Middle frontal gyrus (tissue), 1 donor: ENCODE measurements around the gene RINL.

Experiments
- DNase-seq: peaks from one replicate; pipeline ENCODE4 v3.0.0-alpha.2; 2015; ENCODE audit warnings: low spot score; ENCODE audit errors: extremely low spot score

Gene RINL, protein sequence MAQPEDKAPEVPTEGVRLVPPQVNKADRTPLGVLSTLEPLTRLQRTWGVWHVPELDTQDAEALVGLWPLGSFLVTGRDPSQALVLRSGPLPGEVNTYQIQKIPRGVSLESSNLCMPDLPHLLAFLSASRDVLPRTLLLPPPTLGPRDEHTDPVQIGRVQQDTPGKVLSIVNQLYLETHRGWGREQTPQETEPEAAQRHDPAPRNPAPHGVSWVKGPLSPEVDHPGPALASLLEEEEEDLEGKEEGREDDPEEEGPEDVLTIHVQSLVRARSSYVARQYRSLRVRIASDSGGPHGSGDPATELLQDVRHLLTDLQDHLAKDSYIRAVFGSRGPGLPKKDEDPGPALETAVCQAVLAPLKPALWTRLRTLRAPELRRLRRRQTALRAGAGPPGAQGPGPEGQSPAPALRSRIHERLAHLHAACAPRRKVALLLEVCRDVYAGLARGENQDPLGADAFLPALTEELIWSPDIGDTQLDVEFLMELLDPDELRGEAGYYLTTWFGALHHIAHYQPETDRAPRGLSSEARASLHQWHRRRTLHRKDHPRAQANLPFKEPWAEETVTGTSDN

GRCh38 chr19:38877781-38878574 lies at the start of gene RINL:
TSS of gene RINL (minus strand) at chr19:38878275. CDS start at chr19:38876742, 1,533 bp downstream.
- DNase-seq, result no peak

DNA sequence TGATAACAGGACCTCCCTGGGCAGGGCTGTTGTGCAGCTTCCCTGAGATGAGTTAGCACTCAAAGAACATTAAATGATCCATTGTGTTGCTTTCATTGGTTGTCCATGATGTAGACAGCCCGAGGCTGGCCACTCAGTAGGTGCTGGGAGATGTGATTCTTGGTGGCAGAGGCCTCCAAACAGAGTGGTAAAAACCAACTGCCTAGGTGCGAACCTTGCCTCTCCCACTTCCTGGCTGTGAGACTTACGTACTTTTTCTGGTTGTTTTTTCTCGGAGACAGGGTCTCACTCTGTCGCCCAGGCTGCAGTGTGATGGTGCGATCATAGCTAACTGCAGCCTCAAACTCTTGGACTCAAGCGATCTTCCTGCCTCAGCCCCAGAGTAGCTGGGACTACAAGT lies 46.3 kb upstream of the RINL start:
- DNase-seq, result no peak

DNA sequence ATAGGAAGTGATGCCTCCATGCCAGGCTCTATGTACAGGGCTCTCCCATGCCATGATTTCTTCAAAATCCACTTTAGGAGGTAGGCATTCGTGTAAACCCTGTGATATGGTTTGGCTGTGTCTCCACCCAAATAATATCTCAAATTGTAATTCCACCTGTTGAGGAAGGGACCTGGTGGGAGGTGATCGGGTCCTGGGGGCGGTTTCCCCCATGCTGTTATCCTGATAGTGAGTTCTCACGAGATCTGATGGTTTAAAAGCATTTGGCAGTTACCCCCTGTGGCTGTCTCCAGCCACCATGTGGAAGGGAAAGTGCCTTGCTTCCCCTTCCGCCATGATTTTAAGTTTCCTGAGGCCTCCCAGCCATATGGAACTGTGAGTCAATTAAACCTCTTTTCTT lies 44.4 kb upstream of the RINL start:
- DNase-seq, result no peak

DNA sequence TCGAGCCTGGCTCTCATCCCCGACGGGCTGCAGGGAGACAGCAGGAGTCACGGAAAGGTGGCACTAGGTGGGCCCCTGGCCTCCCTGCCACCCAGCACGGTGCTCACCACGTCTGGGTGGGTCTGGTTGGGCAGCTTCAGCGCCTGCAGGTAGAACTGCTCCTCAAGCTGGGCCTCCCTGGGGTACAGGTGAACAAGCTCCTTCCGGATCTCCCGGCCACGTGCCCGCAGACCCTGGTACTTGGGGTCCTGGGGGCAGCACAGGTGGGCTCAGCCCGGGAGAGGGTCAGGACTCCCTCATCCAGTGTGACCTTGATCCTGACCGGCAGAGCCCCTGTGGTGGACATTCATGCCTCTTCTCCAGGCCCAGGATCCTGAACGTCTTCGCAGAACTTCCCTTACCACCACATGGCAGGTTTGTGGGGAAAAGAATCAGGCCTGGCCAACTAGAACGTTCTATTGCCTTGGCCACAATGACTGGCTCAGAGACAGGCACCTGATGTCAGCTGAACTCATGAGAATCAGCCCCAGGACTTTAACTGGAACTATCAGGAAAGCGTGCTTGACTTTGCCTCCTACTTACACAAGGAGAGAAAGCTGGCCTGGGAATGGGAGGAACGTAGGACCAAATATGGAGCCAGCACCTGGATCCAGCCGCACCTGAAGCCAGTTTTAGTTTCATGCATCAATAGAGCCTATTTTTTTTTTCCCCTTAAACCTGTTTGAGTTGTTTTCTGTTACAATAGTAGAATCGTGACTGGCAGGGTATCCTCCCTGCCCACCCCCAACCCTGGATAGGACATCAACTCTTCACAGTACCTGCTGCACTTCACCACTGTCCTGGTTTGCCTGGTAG lies 43.6 kb upstream of the RINL start:
- no peak for DNase-seq

DNA sequence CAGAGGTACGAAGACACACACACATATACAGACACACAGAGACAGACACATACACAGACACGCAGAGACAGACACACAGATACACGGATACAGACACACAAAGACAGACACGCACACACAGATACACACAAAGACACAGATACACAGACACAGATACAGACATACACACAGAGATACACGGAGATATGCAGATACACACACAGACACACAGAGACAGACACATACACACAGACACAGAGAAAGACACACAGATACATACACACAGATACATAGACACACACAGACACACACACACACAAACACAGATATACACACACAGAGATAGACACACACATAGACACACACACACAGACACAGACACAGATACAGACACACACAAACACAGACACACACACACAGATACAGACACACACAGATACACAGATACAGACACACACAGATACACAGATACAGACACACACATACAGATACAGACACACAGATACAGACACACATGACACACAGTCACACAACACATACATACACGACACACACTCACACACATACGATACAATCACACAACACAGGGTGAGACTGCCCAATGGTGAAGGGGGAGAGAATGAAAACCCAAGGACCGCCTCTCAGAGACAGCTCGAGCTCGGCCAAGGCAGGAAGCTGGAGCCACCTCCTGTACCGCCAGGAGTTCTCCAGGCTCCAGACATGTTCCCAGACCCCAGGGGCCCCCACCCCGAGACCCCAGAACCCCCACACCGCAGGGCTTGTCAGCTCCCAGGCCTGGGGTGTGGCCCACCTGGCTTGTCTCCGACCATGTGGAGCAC lies 42.7 kb upstream of the RINL start:
- DNase-seq, result no peak

DNA sequence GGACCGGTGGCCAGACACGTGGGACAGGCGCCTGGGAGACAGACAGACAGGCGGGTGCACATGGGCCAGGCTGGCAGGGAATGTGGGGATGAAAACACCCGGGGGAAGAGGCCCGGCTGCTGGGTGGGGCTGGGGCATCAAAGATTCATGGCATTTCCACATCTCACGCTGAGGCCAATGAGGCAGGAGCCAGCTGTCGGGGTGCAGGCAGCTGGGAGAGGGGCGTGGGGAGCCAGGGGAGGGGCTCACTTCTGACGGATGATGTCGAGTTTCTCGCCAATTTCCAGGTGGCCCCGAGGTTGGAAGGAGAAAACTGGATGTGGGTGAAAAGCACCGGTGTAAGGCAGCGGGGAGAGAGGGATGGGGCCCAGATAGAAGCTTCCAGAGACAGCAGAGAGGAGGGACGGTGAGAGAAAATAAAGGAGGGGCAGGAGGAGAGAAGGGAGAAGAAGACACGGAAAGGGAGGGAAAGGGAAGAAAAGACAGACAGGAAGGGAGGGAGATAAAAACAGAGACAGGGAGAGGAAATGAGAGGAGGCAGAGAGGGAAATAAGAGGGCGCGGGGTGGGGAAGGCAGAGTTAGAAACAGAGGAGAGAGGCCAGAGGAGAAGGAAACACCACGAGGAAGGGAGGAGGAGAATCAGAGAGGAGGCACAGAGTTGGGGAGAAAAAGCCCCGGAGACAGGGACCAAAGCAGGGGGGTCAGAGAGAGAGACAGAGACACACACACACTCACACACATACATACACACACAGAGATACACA lies 41.9 kb upstream of the RINL start:
- no peak for DNase-seq

DNA sequence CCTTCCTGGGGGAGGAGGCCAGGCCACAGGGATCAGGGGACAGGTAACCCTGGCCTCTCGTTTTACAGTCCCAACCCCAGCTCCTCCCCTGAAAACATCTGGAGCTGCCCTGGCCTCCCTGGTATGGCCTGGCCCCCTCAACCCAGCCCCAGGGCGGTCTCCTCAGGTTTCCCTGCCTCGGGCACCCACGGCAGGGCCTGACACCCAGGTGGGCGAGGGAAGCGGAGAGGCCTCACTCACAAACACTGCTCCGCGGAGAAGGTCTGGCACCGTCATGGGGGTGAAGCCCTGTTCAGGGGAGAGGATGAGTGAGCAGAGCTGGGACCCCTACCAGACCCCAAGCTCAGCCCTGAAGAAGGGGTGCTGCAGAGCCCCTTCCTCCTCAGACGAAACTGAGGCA lies 40.5 kb upstream of the RINL start:
- no peak for DNase-seq

DNA sequence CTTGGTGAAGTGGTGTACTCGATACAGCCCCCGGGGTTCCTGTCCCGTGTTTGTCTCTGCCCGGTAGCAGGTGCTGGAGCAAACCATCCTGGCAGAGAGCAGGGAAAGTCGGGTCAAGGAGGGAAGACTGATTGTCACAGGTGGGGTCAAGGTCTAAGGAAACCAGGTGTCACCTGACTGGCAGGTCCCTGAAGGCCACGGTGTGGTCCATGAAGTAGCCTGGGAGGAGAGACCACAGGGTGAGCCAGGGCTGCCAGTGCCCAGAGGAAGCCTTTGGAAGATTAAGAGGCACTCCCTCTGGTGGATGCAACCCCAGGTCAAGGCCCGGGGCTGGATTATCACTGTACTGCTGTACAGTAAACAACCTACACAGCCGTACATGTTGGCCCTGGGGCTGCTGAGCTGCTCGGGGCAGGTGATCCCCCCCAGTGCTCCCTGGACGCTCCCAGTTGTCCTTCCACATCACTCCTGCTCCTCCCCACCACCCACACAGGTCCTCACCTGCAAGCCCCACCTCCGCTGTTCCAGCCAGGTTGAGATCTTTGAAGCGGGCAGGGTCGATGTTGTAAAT lies 39.9 kb upstream of the RINL start:
- no peak for DNase-seq

- DNase-seq, result no peak
Measured at GRCh38 chr19:38917516-38917915, 39.4 kb upstream of the RINL start.

DNA sequence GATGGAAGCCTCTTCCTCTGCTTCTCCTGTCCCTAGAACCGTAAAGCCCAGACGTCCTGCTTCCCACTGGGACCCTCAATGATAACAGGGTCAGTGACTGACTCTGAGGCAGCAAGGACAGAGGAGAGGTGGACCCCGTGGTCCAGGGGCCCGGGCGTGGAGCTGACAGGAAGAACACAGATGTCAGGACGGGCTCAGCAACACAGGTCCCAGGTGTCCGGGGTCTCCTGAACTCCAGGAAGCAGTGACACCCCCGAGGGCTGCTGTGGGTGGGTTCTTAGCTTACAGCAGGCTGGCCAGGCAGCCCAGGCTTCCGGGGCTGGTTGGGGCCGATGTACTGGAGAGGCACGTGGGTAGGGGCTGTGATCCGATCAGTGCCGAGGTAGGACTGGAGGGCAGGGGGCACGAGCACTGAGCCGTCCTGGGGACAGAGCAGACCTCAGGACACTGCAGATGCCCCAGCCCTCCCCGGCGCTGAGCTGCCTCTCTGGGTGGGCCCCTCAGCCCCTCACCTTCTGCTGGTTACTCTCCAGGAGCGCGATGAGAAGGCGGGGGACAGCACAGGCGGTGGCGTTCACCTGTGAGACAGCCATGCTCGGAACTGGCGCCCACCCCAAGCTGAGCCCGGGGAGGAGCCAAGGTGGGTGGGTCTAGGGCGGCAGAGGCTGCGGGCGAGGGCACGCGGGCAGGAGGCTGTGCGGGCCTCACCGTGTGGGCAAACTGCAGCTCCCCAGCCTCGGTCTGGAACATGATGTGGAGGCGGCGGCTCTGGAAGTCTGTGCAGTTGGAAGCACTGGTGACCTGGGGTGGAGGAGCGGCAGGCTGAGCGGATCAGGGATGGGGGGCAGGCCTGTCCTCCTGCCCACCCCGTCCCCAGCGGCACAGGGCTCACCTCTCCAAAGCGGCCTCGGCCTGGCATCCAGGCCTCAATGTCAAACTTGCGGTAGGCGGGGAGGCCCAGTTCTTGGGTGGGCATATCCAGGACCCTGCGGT lies 37.5 kb upstream of the RINL start:
- DNase-seq, result no peak

GRCh38 chr19:38913958-38914357 lies 35.9 kb upstream of the RINL start:
- no peak for DNase-seq

- DNase-seq, result no peak
Measured at GRCh38 chr19:38912600-38913514, 34.8 kb upstream of the RINL start.

DNA sequence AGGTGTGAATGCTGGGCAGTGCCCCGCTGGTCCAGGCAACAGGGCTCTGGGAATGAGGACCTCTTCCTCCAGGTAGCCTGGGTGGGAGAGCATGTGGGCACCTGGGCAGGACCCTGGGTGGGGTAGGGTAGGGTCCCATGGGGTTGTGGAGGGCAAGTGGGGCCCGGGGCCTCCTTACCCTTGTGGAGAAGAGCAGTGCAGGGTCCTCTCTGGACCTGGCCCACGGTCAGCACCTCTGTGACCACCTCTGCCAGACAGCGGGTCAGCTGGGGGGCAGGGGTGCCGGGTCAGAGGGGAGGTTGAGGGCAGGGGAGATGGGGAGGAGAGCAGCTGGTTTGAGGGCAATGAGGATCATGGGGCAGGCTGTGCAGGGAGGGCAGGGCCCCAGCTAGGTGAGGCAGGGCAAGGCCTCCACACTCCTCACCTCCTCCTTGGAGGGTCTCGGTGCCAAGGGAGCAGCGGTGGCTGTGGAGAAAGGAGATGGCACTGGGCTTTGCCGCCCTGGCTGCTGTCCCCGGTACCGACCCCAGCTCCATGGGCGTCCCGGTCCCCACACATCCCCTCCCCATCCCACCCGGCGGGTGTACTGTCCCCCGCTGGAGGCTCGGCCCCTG lies 33.4 kb upstream of the RINL start:
- no peak for DNase-seq

- no peak for DNase-seq
Measured at GRCh38 chr19:38910488-38910887, 32.4 kb upstream of the RINL start.

DNA sequence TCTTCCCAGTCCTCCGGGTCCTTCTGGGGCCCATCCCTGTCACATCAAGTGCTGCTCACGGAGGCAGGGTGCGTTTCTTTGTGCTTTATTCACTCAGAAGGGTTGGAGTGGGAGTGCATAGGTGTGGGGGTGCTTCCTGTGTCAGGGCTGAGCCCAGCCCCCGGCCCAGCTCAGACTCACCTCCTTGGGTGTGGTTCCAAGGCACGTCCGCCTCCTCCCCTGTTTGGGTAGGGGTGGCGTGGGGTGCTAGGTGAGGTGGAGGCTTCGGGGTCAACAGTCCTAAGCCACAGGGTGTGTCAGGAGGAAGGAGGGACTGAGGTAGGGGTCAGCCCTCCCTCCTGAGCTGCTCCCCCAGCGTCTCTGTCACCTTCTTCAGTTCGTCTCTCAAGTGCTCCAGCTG lies 30.8 kb upstream of the RINL start:
- no peak for DNase-seq

DNA sequence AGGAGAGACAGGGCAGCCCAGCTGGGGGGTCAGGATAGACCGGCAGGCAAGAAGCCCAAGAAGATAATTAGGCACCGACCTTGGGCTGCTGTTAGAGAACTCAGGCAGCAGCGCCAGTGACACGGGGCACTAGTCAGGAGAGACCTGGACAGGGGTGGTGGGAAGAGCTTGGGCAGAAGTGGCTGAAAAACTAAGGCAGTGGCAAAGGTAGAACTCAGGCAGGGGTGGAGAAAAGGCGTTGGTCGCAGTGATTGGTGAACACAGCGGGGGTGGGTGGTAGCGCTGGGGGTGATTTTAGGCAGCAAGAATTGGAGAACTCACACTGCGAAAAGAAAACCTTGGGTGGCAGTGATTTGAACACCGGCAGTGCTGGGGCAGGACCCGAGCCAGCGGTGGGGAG lies 29.6 kb upstream of the RINL start:
- no peak for DNase-seq

DNA sequence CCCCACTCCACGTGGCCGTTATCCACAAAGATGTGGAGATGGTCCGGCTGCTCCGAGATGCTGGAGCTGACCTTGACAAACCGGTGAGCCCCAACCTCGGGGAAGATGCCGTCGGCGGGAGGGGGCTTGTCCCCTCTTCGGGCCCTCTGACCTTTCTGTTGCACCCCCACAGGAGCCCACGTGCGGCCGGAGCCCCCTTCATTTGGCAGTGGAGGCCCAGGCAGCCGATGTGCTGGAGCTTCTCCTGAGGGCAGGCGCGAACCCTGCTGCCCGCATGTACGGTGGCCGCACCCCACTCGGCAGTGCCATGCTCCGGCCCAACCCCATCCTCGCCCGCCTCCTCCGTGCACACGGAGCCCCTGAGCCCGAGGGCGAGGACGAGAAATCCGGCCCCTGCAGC lies 29.2 kb upstream of the RINL start:
- DNase-seq, result no peak
